CD4-positive, CD25-positive, alpha-beta regulatory T cell (primary cell): Measurements from ENCODE around the gene METTL1. TPM values are rescaled to one million over a fixed set of nuclear protein-coding genes. Genes with fewer than 3 reads are reported as not detected.

Experiments used
- ATAC-seq, 2 donors: fragments of 150-1000 bp; cut with Tn5 transposase; one replicate each; pipeline ENCODE4 v1.10.0; 2021; ENCODE audit warnings: low read depth in 2 of 2, moderate number of reproducible peaks in 2 of 2, moderate library complexity in 1 of 2
- DNase-seq, 3 donors: peaks; one replicate each; pipeline versions ENCODE4 v3.0.0 to v3.0.0-alpha.2; 2012 to 2022; ENCODE audit warnings: mixed read lengths in 1 of 3
- H3K27ac ChIP-seq: one replicate; pipeline ENCODE4 v1.7.0; 2013; ENCODE audit warnings: mild to moderate bottlenecking, low read length; ENCODE audit not compliant: insufficient read depth, poor library complexity, severe bottlenecking
- H3K27me3 ChIP-seq: one replicate; pipeline ENCODE4 v1.7.0; 2013; ENCODE audit warnings: low read length; ENCODE audit not compliant: control insufficient read depth, insufficient read depth
- H3K36me3 ChIP-seq: one replicate; pipeline ENCODE4 v1.7.0; 2013; ENCODE audit warnings: mild to moderate bottlenecking, low read length, moderate library complexity; ENCODE audit not compliant: control insufficient read depth, insufficient read depth
- H3K4me1 ChIP-seq: 2 replicates; pipeline ENCODE4 v1.7.0; 2013; ENCODE audit warnings: mild to moderate bottlenecking, low read length; ENCODE audit not compliant: insufficient read depth, control insufficient read depth, poor library complexity, severe bottlenecking
- H3K4me3 ChIP-seq: one replicate; pipeline ENCODE4 v1.7.0; 2013; ENCODE audit warnings: low read depth, mild to moderate bottlenecking, low read length, moderate library complexity
- H3K9me3 ChIP-seq, 2 experiments: 1 replicate in 1 of 2; 2 replicates in 1 of 2; pipeline ENCODE4 v1.7.0; 2013; ENCODE audit warnings: low read length in 2 of 2, mild to moderate bottlenecking in 1 of 2, moderate library complexity in 1 of 2; ENCODE audit not compliant: control insufficient read depth in 2 of 2
- H3K27ac Mint-ChIP-seq, 3 donors: one replicate each; pipeline ENCODE4 v1.8.0; 2020 to 2022; ENCODE audit warnings: mild to moderate bottlenecking in 3 of 3, mixed read lengths in 3 of 3, moderate library complexity in 2 of 3
- H3K27me3 Mint-ChIP-seq: one replicate; pipeline ENCODE4 v1.8.0; 2022; ENCODE audit warnings: mild to moderate bottlenecking, mixed read lengths
- H3K36me3 Mint-ChIP-seq: one replicate; pipeline ENCODE4 v1.8.0; 2020; ENCODE audit warnings: mixed read lengths
- H3K4me1 Mint-ChIP-seq, 4 donors: one replicate each; pipeline ENCODE4 v1.8.0; 2020 to 2022; ENCODE audit warnings: mixed read lengths in 4 of 4, mild to moderate bottlenecking in 1 of 4
- H3K4me3 Mint-ChIP-seq, 4 donors: one replicate each; pipeline ENCODE4 v1.8.0; 2020 to 2022; ENCODE audit warnings: mild to moderate bottlenecking in 4 of 4, mixed read lengths in 4 of 4, moderate library complexity in 3 of 4
- H3K9me3 Mint-ChIP-seq, 7 donors: one replicate each; pipeline ENCODE4 v1.8.0; 2020 to 2022; ENCODE audit warnings: mixed read lengths in 7 of 7, mild to moderate bottlenecking in 3 of 7, moderate library complexity in 2 of 7
- polyA plus RNA-seq, 4 donors: library from polyadenylated mRNA; unstranded; fragments of 300-500 nt; fragmentation: Illumina TruSeq; gene quantifications; one replicate each; pipeline ENCODE4 v1.2.3, GENCODE V29; 2021
- total RNA-seq: library from RNA; stranded (reverse); gene quantifications from one replicate; pipeline ENCODE4 v1.2.3, GENCODE V29; 2022

Gene METTL1
- total and polyA plus RNA-seq, 5 donors from 2014 or later, result 3.5 to 10.8 (median 7.1) TPM

DNA sequence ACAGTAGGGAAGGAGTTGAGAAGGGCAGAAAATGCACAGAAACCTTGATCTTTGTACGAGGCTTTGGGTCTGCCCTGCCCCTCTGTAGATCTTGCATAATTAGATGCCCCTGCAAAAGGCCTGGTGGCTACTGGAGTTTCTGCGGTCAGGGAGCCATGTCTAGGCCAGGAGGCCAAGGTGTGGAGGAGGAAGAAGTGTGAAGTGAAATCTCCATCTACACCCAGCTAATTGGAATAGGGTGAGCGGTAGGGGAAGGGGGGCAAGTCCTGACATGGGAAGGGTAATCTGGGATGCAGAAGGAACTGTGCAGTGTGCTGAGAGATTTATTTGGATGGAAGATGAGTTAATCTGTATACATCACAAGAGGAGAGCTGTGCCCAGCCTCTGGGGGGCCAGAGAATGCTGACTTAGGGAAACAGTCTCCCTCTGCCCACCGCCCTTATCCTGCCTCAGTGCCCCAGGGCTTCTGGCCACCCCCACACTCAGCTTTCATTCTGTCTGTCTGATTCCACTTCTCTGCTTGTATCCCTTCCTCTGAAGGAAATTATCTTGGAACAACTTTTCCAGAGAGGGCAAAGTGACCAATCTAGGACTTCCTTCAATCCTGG, 10.4 kb downstream of the METTL1 start:
- Histone ChIP-seq H3K27me3 (peaks cover 16% of the 10 kb centered on the region), H3K4me1 (peaks cover 29% of the 10 kb centered on the region), H3K27ac (no peak overlapping the region), H3K36me3 (peaks cover 21% of the 10 kb centered on the region), H3K4me3 (no peak overlapping the region), H3K9me3 (no peaks in the 10 kb centered on the region)
- DNase-seq (no peak), ATAC-seq (no peak)
- Mint-ChIP-seq H3K9me3 (no peaks in the 10 kb centered on the region), H3K4me1 (peaks cover 9 to 51% (median 29%) of the 10 kb centered on the region in 4 donors), H3K36me3 (peaks cover 11% of the 10 kb centered on the region), H3K4me3 (peak overlapping the region in 1 of 4 donors; percentile 8), H3K27me3 (peaks cover 24% of the 10 kb centered on the region), H3K27ac (no peak overlapping the region)

DNA sequence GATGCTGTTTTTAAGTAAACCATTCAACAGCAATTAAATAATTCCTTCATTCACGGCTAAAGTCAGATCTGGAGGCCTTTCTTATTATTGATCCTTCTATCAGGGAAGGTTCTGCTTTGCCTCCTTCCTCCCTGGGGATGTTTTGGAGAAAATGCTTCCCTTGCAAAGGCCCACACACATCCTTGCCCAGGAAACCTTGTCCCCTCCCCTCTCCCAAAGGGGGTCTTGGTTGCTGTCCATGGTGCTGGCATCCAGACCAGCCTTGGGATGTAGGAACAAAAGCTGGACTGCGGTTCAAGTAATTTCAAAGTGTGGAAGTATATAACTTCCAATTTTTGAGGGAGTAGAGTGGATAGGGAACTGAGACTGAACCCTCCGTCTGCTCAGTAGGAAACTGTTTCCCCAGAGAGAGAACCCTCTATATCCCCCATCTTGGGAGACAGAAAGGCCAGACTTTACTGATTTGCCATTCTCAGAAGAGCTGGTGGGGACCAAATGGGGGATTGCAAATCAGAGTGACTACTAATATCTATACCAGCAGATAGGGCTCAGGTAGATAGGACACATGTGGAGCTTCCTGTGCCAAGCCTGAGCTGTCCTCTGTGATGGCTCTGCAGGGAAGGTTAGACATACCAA, 11.4 kb downstream of the METTL1 start:
- H3K9me3 Mint-ChIP-seq, result no peaks in the 10 kb centered on the region
- peaks cover 20% of the 10 kb centered on the region for H3K27me3 Mint-ChIP-seq
- peak overlapping the region in 1 of 3 donors; percentile 54 for H3K27ac Mint-ChIP-seq
- H3K4me3 Mint-ChIP-seq, result peak overlapping the region in 1 of 4 donors; percentile 42
- DNase-seq, result no peak
- peaks cover 10 to 48% (median 31%) of the 10 kb centered on the region in 4 donors for H3K4me1 Mint-ChIP-seq
- no peaks in the 10 kb centered on the region for H3K9me3 ChIP-seq
- H3K4me1 ChIP-seq, result peaks cover 27% of the 10 kb centered on the region
- peaks cover 11% of the 10 kb centered on the region for H3K36me3 Mint-ChIP-seq
- H3K36me3 ChIP-seq, result peaks cover 21% of the 10 kb centered on the region
- no peak for ATAC-seq
- peaks cover 10% of the 10 kb centered on the region for H3K27me3 ChIP-seq
- H3K4me3 ChIP-seq, result no peak overlapping the region
- no peak overlapping the region for H3K27ac ChIP-seq

DNA sequence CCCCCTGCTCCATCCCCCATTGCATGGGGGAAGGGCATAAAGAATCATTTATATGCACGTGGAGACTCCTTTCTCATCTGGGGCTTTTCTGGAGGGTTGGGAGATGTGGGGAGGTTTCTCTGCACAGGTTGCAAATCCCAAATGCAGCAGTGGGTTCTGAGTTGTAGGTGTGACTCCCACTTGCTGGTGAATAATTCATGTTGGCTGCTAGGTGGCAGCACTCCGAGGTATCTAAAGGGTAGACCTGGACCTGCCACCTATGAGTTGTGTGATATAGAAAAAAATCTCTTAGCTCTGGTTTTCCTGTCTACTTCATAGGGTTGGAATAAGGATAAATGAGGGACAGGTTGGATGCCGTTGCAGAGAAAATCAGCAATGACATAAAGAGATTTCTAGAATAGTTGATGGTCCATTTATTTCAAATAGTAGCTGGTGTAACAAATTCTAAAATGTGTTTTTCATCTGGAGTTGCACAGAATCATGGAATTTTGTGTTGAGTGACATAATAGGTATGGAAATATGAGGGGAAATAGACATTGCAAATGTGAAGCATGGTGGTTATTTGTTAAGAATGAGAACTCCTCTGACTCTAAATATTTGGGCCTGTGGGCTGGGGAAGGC, 12.4 kb downstream of the METTL1 start:
- no peak overlapping the region for H3K27ac ChIP-seq
- no peaks in the 10 kb centered on the region for H3K9me3 ChIP-seq
- H3K4me3 Mint-ChIP-seq, result peak overlapping the region in 2 of 4 donors; percentile 52 to 73
- H3K9me3 Mint-ChIP-seq, result no peaks in the 10 kb centered on the region
- peaks cover 21% of the 10 kb centered on the region for H3K36me3 ChIP-seq
- peak overlapping the region in 2 of 3 donors; percentile 9 to 26 for H3K27ac Mint-ChIP-seq
- no peak overlapping the region for H3K4me3 ChIP-seq
- H3K36me3 Mint-ChIP-seq, result peaks cover 11% of the 10 kb centered on the region
- ATAC-seq (peak in 1 of 2 donors; percentile 22), DNase-seq (peak in 2 of 3 donors; percentile 50 to 72)
- H3K27me3 ChIP-seq, result peaks cover 10% of the 10 kb centered on the region
- peaks cover 15% of the 10 kb centered on the region for H3K27me3 Mint-ChIP-seq
- peaks cover 10 to 41% (median 31%) of the 10 kb centered on the region in 4 donors for H3K4me1 Mint-ChIP-seq
- peaks cover 19% of the 10 kb centered on the region for H3K4me1 ChIP-seq

DNA sequence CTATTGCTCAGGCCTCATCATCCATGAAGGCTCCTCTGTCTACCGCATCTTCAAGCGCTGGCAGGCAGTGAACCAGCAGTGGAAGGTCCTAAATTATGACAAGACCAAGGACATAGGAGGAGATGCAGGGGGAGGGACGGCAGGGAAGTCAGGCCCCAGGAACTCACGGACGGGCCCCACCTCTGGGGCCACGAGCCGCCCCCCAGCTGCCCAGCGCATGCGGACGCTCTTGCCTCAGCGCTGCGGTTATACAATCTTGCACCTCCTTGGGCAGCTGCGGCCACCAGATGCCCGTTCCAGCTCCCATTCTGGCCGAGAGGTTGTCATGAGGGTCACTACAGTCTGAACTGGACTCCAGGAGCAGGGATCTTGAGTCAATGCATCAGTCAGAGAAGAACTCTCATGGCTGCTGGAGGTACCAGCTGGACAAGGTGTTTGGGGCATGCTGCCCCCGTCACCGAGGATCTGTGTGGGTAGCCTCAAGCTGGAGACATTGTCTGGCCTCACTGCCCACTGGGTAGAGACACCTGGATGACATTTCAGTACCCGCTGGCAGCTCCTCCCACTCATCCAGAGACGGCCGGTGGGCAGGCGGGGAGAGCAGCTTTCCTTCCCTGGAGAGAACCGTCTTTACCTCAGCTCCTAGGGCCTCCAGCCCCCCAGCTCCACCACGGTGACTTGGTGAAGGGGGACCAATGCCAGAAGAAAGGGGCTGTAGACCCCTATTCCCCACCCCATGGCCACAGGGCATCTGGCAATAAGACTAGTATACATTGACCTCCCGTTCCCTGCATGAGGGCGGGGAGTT, 13.1 kb downstream of the METTL1 start:
- Mint-ChIP-seq H3K27me3 (peaks cover 9% of the 10 kb centered on the region), H3K4me3 (peak overlapping the region in 1 of 4 donors; percentile 76), H3K9me3 (no peaks in the 10 kb centered on the region), H3K4me1 (peaks cover 12 to 41% (median 33%) of the 10 kb centered on the region in 4 donors), H3K27ac (peak overlapping the region in 2 of 3 donors; percentile 30 to 80), H3K36me3 (peaks cover 11% of the 10 kb centered on the region)
- Histone ChIP-seq H3K4me3 (no peak overlapping the region), H3K36me3 (peaks cover 21% of the 10 kb centered on the region), H3K9me3 (no peaks in the 10 kb centered on the region), H3K27ac (no peak overlapping the region), H3K27me3 (peaks cover 7% of the 10 kb centered on the region), H3K4me1 (peaks cover 24% of the 10 kb centered on the region)
- no peak for DNase-seq
- ATAC-seq, result no peak

DNA sequence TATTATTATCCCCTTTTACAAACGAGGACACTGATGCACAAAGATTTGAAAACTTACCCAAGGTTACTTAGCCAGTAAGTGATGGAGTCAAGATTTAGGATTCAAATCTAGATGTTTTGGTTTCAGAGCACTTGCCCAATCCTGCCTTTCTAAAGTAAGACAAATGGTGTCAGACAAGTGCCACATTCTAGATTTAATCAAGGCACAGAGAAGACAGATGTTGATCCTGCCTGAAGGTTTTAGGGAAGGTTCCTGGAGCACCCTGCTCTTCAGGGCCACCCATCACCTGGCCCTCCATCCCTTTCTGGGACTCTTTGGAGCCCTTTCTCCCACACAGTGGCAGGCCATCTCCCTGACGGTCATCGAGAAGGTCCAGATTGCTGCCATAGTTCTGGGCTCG, 14.1 kb downstream of the METTL1 start:
- Histone ChIP-seq H3K9me3 (no peaks in the 10 kb centered on the region), H3K36me3 (peaks cover 21% of the 10 kb centered on the region), H3K27ac (no peak overlapping the region), H3K4me3 (no peak overlapping the region), H3K4me1 (peaks cover 33% of the 10 kb centered on the region), H3K27me3 (no peaks in the 10 kb centered on the region)
- Mint-ChIP-seq H3K36me3 (peaks cover 11% of the 10 kb centered on the region), H3K4me1 (peaks cover 20 to 50% (median 40%) of the 10 kb centered on the region in 4 donors), H3K4me3 (peak overlapping the region in 2 of 4 donors; percentile 73 to 76), H3K27me3 (peaks cover 4% of the 10 kb centered on the region), H3K9me3 (no peaks in the 10 kb centered on the region), H3K27ac (no peak overlapping the region)
- no peak for DNase-seq
- no peak for ATAC-seq

DNA sequence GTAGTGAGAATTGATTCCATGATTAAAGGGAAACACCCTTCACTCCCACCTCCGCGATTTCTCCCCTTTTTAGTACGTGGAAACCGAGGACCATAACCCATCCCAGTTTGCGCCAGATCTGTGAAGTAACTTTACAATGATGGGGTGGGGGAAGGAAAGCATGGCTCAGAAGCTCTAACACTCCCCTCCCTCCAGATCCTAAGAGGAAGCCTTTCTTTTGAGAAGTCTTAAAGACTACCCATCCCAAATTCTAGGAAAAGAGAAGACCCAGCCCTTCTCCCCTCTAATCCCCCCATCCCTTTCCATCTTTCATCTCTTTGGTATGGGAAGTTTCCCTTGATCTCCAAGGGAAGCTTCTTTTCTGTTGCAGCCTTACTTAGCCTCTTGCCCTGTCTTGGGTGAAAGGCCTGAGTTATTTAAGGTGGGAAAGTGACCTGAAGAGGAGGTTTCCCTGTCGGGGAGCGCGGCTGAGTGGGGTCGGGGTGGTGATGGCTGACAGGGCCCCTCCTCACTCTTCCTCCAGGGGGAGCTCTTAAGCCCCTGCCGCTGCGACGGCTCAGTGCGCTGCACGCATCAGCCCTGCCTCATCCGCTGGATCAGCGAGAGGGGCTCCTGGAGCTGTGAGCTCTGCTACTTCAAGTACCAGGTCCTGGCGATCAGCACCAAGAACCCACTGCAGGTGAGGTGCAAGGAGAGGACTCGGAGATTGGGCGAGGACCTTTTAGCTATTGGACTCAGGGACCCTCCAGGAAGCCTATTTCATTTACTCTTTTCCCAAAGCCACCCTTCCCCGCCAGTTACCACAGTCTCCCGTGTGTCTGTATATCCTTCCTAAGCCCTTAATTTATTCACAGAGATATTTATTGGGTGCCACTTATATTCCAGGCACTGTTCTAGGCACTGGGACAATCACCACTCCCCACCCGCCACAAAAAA, 15.2 kb downstream of the METTL1 start:
- peaks cover 22 to 61% (median 46%) of the 10 kb centered on the region in 4 donors for H3K4me1 Mint-ChIP-seq
- H3K27ac Mint-ChIP-seq, result peak overlapping the region; percentile 88 to 95 (median 93)
- peaks cover 21% of the 10 kb centered on the region for H3K36me3 ChIP-seq
- H3K4me3 ChIP-seq, result peak overlapping the region; percentile 73
- no peaks in the 10 kb centered on the region for H3K9me3 ChIP-seq
- H3K36me3 Mint-ChIP-seq, result peaks cover 11% of the 10 kb centered on the region
- H3K4me1 ChIP-seq, result peaks cover 41% of the 10 kb centered on the region
- DNase-seq (peak; percentile 57 to 76 (median 70)), ATAC-seq (peak; percentile 11 to 22)
- H3K27ac ChIP-seq, result peak overlapping the region; percentile 92
- no peaks in the 10 kb centered on the region for H3K27me3 ChIP-seq
- H3K9me3 Mint-ChIP-seq, result no peaks in the 10 kb centered on the region
- peak overlapping the region; percentile 86 to 97 (median 92) for H3K4me3 Mint-ChIP-seq
- H3K27me3 Mint-ChIP-seq, result peaks cover 4% of the 10 kb centered on the region
